IMR-90 (cell line): ENCODE results near the gene EXOC6B. TPM values are rescaled to one million over a fixed set of nuclear protein-coding genes. Genes with fewer than 3 reads are reported as not detected.
A peak's percentile ranks its signal among the peaks of the same experiment; 100 is the strongest.

ENCODE experiments used
- ATAC-seq: fragments of 200-7000 bp; cut with Tn5 transposase; 2 replicates; pipeline ENCODE4 v1.9.1; 2020; ENCODE audit warnings: low read depth, mild to moderate bottlenecking, moderate library complexity
- BruUV-seq: library from RNA; stranded (reverse); fragments of 400-500 nt; replicated peaks from 2 replicates; lab custom pipeline; 2021; lab: Mats Ljungman, UMichigan
- CTCF ChIA-PET: fragments of 300-600 bp; formaldehyde crosslinking; extraction: SDS; loops from one replicate; lab custom pipeline; 2021; ENCODE audit warnings: antibody characterized with exemption; lab: Yijun Ruan, JAX
- POLR2A ChIA-PET: fragments of 300-600 bp; sonication (Branson Sonifier 250); formaldehyde crosslinking; loops from one replicate; lab custom pipeline; 2022; ENCODE audit warnings: antibody characterized with exemption; ENCODE audit not compliant: unreplicated experiment; lab: Charles Lee
- DNase-seq: peaks from one replicate; pipeline ENCODE4 v3.0.0; 2013
- H2AFZ ChIP-seq: replicated peaks from 2 replicates; pipeline ENCODE3; 2013; ENCODE audit warnings: low read length, mild to moderate bottlenecking; ENCODE audit not compliant: poor library complexity
- H2AK5ac ChIP-seq: 2 replicates; pipeline ENCODE4 v1.6.1; 2013; ENCODE audit warnings: low read depth, low read length, inconsistent platforms
- H2AK9ac ChIP-seq: replicated peaks from 2 replicates; pipeline ENCODE3; 2013; ENCODE audit warnings: mild to moderate bottlenecking, low read depth, low read length, moderate library complexity; ENCODE audit not compliant: poor library complexity
- H2BK120ac ChIP-seq: 2 replicates; pipeline ENCODE4 v1.6.1; 2013; ENCODE audit warnings: low read depth, low read length, inconsistent platforms
- H2BK15ac ChIP-seq: 3 replicates; pipeline ENCODE4 v1.6.1; 2013; ENCODE audit warnings: low read depth, low read length, inconsistent platforms
- H2BK20ac ChIP-seq: 2 replicates; pipeline ENCODE4 v1.6.1; 2013; ENCODE audit warnings: low read depth, mild to moderate bottlenecking, inconsistent platforms, low read length, moderate library complexity
- H2BK5ac ChIP-seq: 2 replicates; pipeline ENCODE4 v1.6.1; 2013; ENCODE audit warnings: mild to moderate bottlenecking, low read depth, low read length, inconsistent platforms; ENCODE audit not compliant: poor library complexity, severe bottlenecking
- H3K14ac ChIP-seq: replicated peaks from 2 replicates; pipeline ENCODE4 v1.6.1; 2013; ENCODE audit warnings: low read depth, low read length, inconsistent platforms
- H3K18ac ChIP-seq: 2 replicates; pipeline ENCODE4 v1.6.1; 2013; ENCODE audit warnings: low read depth, low read length, control low read depth
- H3K23ac ChIP-seq: 2 replicates; pipeline ENCODE4 v1.6.1; 2013; ENCODE audit warnings: low read depth, low read length, inconsistent platforms
- H3K27ac ChIP-seq: 2 replicates; pipeline ENCODE4 v1.5.1; 2013; ENCODE audit warnings: mild to moderate bottlenecking, control low read depth, low read length; ENCODE audit not compliant: insufficient read depth
- H3K27me3 ChIP-seq: 2 replicates; pipeline ENCODE4 v1.6.1; 2013; ENCODE audit warnings: low read length; ENCODE audit not compliant: control insufficient read depth, insufficient read depth
- H3K36me3 ChIP-seq: 2 replicates; pipeline ENCODE4 v1.6.1; 2013; ENCODE audit warnings: low read length, mixed read lengths; ENCODE audit not compliant: control insufficient read depth, insufficient read depth
- H3K4ac ChIP-seq: 2 replicates; pipeline ENCODE4 v1.6.1; 2013; ENCODE audit warnings: low read depth, low read length, inconsistent platforms
- H3K4me1 ChIP-seq: 2 replicates; pipeline ENCODE4 v1.6.1; 2013; ENCODE audit warnings: low read length, mixed read lengths; ENCODE audit not compliant: control insufficient read depth, insufficient read depth
- H3K4me2 ChIP-seq: 2 replicates; pipeline ENCODE4 v1.6.1; 2013; ENCODE audit warnings: low read depth, mild to moderate bottlenecking, control low read depth, low read length, moderate library complexity
- H3K4me3 ChIP-seq: 2 replicates; pipeline ENCODE4 v1.5.1; 2013; ENCODE audit warnings: low read depth, mild to moderate bottlenecking, control low read depth, low read length, moderate library complexity; ENCODE audit not compliant: insufficient read depth
- H3K56ac ChIP-seq: 2 replicates; pipeline ENCODE4 v1.6.1; 2013; ENCODE audit warnings: low read length, inconsistent platforms; ENCODE audit not compliant: insufficient read depth; ENCODE audit errors: extremely low read depth
- H3K79me1 ChIP-seq, 2 experiments: 2 replicates each; pipeline ENCODE4 v1.6.1; 2013; ENCODE audit warnings: low read length in 2 of 2, inconsistent platforms in 1 of 2, low read depth in 1 of 2
- H3K9ac ChIP-seq: 2 replicates; pipeline ENCODE4 v1.6.1; 2013; ENCODE audit warnings: low read depth, low read length, control low read depth
- H3K9me1 ChIP-seq: 2 replicates; pipeline ENCODE4 v1.6.1; 2013; ENCODE audit warnings: low read length, inconsistent platforms; ENCODE audit not compliant: insufficient read depth
- H3K9me3 ChIP-seq: 2 replicates; pipeline ENCODE4 v1.6.1; 2013; ENCODE audit warnings: low read length; ENCODE audit not compliant: control insufficient read depth, insufficient read depth
- H4K20me1 ChIP-seq: 2 replicates; pipeline ENCODE4 v1.6.1; 2013; ENCODE audit warnings: low read length, inconsistent platforms; ENCODE audit not compliant: insufficient read depth
- H4K5ac ChIP-seq: 2 replicates; pipeline ENCODE4 v1.6.1; 2013; ENCODE audit warnings: mild to moderate bottlenecking, low read depth, low read length, control low read depth
- H4K8ac ChIP-seq, 2 experiments: 2 replicates each; pipeline ENCODE4 v1.6.1; 2013; ENCODE audit warnings: low read depth in 2 of 2, low read length in 2 of 2, control low read depth in 1 of 2, inconsistent platforms in 1 of 2
- H4K91ac ChIP-seq: 2 replicates; pipeline ENCODE4 v1.6.1; 2013; ENCODE audit warnings: low read depth, low read length, inconsistent platforms; ENCODE audit not compliant: insufficient read depth
- BHLHE40 ChIP-seq: fragments of 150-350 bp; IDR thresholded peaks from 2 replicates; pipeline ENCODE4 v1.6.1; 2016; ENCODE audit warnings: mild to moderate bottlenecking, low read depth, low read length
- CEBPB ChIP-seq: IDR thresholded peaks from 2 replicates; pipeline ENCODE4 v1.6.1; 2012; ENCODE audit warnings: low read depth, low read length, improper control_type of control experiment
- CHD1 ChIP-seq: IDR thresholded peaks from 2 replicates; pipeline ENCODE4 v1.6.1; 2012; ENCODE audit warnings: low read depth, low read length, improper control_type of control experiment
- MAFK ChIP-seq: IDR thresholded peaks from 2 replicates; pipeline ENCODE4 v1.6.1; 2012; ENCODE audit warnings: low read depth, low read length, improper control_type of control experiment
- MAZ ChIP-seq: IDR thresholded peaks from 2 replicates; pipeline ENCODE4 v1.6.1; 2012; ENCODE audit warnings: low read depth, mild to moderate bottlenecking, low read length, improper control_type of control experiment, moderate library complexity, borderline replicate concordance
- NFE2L2 ChIP-seq: fragments of 150-350 bp; IDR thresholded peaks from 2 replicates; pipeline ENCODE4 v1.6.1; 2016; ENCODE audit warnings: low read depth, mild to moderate bottlenecking, low read length
- POLR2A ChIP-seq: IDR thresholded peaks from 2 replicates; pipeline ENCODE4 v1.6.1; 2012; ENCODE audit warnings: mild to moderate bottlenecking, low read depth, low read length
- RAD21 ChIP-seq: IDR thresholded peaks from 2 replicates; pipeline ENCODE4 v1.6.1; 2012; ENCODE audit warnings: low read length, improper control_type of control experiment
- RCOR1 ChIP-seq: IDR thresholded peaks from 2 replicates; pipeline ENCODE4 v1.6.1; 2012; ENCODE audit warnings: mild to moderate bottlenecking, low read length, improper control_type of control experiment; ENCODE audit not compliant: insufficient replicate concordance
- RFX5 ChIP-seq: IDR thresholded peaks from 2 replicates; pipeline ENCODE4 v1.8.0; 2012; ENCODE audit warnings: low read depth, mild to moderate bottlenecking, low read length, moderate library complexity
- whole genome bisulfite sequencing, 2 experiments: methylation state at CpG; one replicate each; pipeline versions ENCODE4 v1.1.5 to v1.1.7; 2013; ENCODE audit warnings: missing lambda C conversion rate in 2 of 2; ENCODE audit not compliant: insufficient read length in 1 of 2; ENCODE audit errors: extremely low coverage in 2 of 2; 5-methylcytosine and 5-hydroxymethylcytosine counted together
- dilution Hi-C: fragments of 300-500 bp; cut with HindIII; formaldehyde crosslinking; loops from one replicate; pipeline ENCODE4 v1.14.3; 2018; ENCODE audit warnings: low sequenced_read_pairs; ENCODE audit not compliant: unreplicated experiment
- in situ Hi-C: fragments of 300-500 bp; cut with MboI; formaldehyde crosslinking; loops from 3 replicates; pipeline ENCODE4 v1.14.3; 2019; ENCODE audit warnings: low sequenced_read_pairs, inconsistent platforms, mixed read lengths
- intact Hi-C: fragments of 100-400 bp; cut with micrococcal nuclease; formaldehyde crosslinking; loops from 2 replicates; pipeline ENCODE4 v1.10.0; 2022
- polyA plus RNA-seq, 3 experiments: library from polyadenylated mRNA; depleted of rRNA; stranded (reverse); fragments of >200 nt; gene quantifications; 2 replicates each; pipeline ENCODE4 v1.2.3, GENCODE V29; 2012; ENCODE audit warnings: low replicate concordance in 1 of 3
- total RNA-seq: library from RNA; depleted of rRNA; stranded (reverse); fragments of >200 nt; gene quantifications from 2 replicates; pipeline ENCODE4 v1.2.3, GENCODE V29; 2012
- TF ChIP-seq, protein P1 (sequence below): fragments of 150-350 bp; IDR thresholded peaks from 2 replicates; pipeline ENCODE4 v1.6.1; 2016; ENCODE audit warnings: low read depth, mild to moderate bottlenecking, low read length, moderate library complexity, borderline replicate concordance

The EXOC6B gene
- total and polyA plus RNA-seq, 2 of the 4 experiments (the other 2 are of a cell fraction), result 10.2 to 29.4 TPM

DNA sequence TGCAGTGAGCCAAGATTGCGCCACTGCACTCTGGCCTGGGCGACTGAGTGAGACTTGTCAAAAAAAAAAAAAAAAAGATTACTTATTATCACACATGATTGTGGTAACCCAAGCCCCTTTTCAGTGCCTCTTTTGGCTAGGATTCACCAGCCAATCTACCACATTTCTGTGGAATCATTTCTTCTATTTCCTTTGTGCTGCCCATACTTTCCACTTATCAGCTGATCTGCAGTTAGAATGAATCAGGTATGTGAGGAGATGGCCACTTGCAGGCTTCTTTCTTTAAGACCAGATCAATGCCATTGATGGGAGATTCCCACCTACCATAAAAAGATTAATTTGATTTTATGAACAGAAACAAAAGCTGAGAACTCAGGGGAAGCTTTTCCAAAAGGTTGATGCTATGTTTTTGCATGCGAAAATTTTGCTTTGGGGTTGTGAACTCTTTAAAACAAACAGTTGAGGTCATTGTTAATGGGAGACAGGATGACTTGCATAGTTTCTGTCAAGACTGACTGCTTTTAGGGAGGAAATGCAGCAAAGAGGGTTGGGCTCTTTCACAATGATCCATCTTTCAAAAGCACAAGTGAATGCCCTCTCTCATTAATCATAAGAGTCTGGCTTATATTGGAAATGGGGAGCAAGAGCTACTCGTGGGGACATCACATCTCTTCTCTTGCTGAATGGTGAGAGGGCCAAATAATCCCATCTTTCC is 611.2 kb downstream of the EXOC6B start:
- ATAC-seq (peak; percentile 81), DNase-seq (peak; percentile 76)
- Histone ChIP-seq H3K4me2 (peak overlapping the region; percentile 79), H3K56ac (peak overlapping the region; percentile 36; the same call in 1 of the 2 replicates), H3K4me1 (peaks cover 9% of the 10 kb centered on the region), H3K36me3 (no peaks in the 10 kb centered on the region), H4K8ac (0 out of 4 replicates have a peak overlapping the region, but pooled peaks of 1 of the 2 experiments have one; percentile 10), H3K9ac (no peak overlapping the region), H3K14ac (0 out of 2 replicates have a peak overlapping the region, but pooled peaks have one; percentile 17), H2AK5ac (peak overlapping the region; percentile 52), H4K5ac (peak overlapping the region; percentile 53), H3K9me3 (no peaks in the 10 kb centered on the region), H2BK5ac (peak overlapping the region; percentile 29), H3K18ac (peak overlapping the region; percentile 92), H2AK9ac (no peak overlapping the region), H2BK20ac (peak overlapping the region; percentile 61), H3K4me3 (no peak overlapping the region), H2BK15ac (peak overlapping the region; percentile 35; the same call in 1 of the 3 replicates), H3K27me3 (no peaks in the 10 kb centered on the region), H3K4ac (peak overlapping the region; percentile 44), H2BK120ac (peak overlapping the region; percentile 72), H3K23ac (peak overlapping the region; percentile 28; the same call in 1 of the 2 replicates), H3K9me1 (peaks cover 10% of the 10 kb centered on the region; the same call in 1 of the 2 replicates), H3K79me1 (peaks cover 0 to 4% of the 10 kb centered on the region in 2 experiments; a peak in 1 of 4 replicates), H4K20me1 (no peaks in the 10 kb centered on the region), H2AFZ (no peak overlapping the region), H4K91ac (peak overlapping the region; percentile 67), H3K27ac (peak overlapping the region; percentile 66)
- TF ChIP-seq CHD1, result no peak
- no peak for TF ChIP-seq MAFK
- TF ChIP-seq BHLHE40, result no peak
- no peak for TF ChIP-seq RAD21
- TF ChIP-seq MAZ, result no peak
- no peak for TF ChIP-seq POLR2A
- TF ChIP-seq, protein P1, sequence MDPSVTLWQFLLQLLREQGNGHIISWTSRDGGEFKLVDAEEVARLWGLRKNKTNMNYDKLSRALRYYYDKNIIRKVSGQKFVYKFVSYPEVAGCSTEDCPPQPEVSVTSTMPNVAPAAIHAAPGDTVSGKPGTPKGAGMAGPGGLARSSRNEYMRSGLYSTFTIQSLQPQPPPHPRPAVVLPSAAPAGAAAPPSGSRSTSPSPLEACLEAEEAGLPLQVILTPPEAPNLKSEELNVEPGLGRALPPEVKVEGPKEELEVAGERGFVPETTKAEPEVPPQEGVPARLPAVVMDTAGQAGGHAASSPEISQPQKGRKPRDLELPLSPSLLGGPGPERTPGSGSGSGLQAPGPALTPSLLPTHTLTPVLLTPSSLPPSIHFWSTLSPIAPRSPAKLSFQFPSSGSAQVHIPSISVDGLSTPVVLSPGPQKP, result no peak
- no peak for TF ChIP-seq RFX5
- TF ChIP-seq CEBPB, result peak; percentile 70; the same call in 1 of the 2 replicates
- TF ChIP-seq NFE2L2, result peak; percentile 80; the same call in 1 of the 2 replicates
- no peak for TF ChIP-seq RCOR1
- intact Hi-C loops, result no loop called here
- in situ Hi-C loops, result no loop called here
- CTCF ChIA-PET, result interaction anchor here (0.6 to 1.0 kb wide), 3 partner anchors 343 to 648 kb away, joined by 3 to 4 read pairs (median 3); no protein-coding TSS in a partner anchor
- POLR2A ChIA-PET, result no interaction called here
- WGBS, 2 experiments, result no CpG with 5 or more reads among the region's 4 CpGs
- no TSS peak for BruUV-seq
- dilution Hi-C loops, result no loop called here
